Parathyroid adenoma (tissue), 2 donors: ENCODE results near the gene FSTL3.

Source experiments
- H2AFZ ChIP-seq: fragments of 300-600 bp; sonication (generic); one replicate; pipeline ENCODE4 v1.7.0; 2017; ENCODE audit warnings: antibody characterized with exemption, mild to moderate bottlenecking
- H3K27ac ChIP-seq: fragments of 300-600 bp; sonication (generic); one replicate; pipeline ENCODE4 v1.7.0; 2017
- H3K27me3 ChIP-seq: fragments of 300-600 bp; sonication (generic); one replicate; pipeline ENCODE4 v1.7.0; 2017; ENCODE audit warnings: low read length; ENCODE audit not compliant: control insufficient read depth, insufficient read depth
- H3K36me3 ChIP-seq: fragments of 300-600 bp; sonication (generic); one replicate; pipeline ENCODE4 v1.7.0; 2017; ENCODE audit warnings: low read length; ENCODE audit not compliant: control insufficient read depth, insufficient read depth
- H3K4me1 ChIP-seq: fragments of 300-600 bp; sonication (generic); one replicate; pipeline ENCODE4 v1.7.0; 2017; ENCODE audit warnings: control low read depth
- H3K4me2 ChIP-seq: fragments of 300-600 bp; sonication (generic); one replicate; pipeline ENCODE4 v1.7.0; 2017; ENCODE audit warnings: low read length
- H3K4me3 ChIP-seq: fragments of 300-600 bp; sonication (generic); one replicate; pipeline ENCODE4 v1.7.0; 2017; ENCODE audit warnings: low read depth, low read length
- H3K79me2 ChIP-seq: fragments of 300-600 bp; sonication (generic); one replicate; pipeline ENCODE4 v1.7.0; 2017; ENCODE audit warnings: control low read depth
- H3K9ac ChIP-seq: fragments of 300-600 bp; sonication (generic); one replicate; pipeline ENCODE4 v1.7.0; 2017; ENCODE audit warnings: mild to moderate bottlenecking
- H3K9me3 ChIP-seq: fragments of 300-600 bp; sonication (generic); one replicate; pipeline ENCODE4 v1.7.0; 2017; ENCODE audit warnings: low read length; ENCODE audit not compliant: control insufficient read depth
- TF ChIP-seq, protein P1 (sequence below): fragments of 300-600 bp; sonication (generic); IDR thresholded peaks from one replicate; pipeline ENCODE4 v1.7.0; 2017; ENCODE audit warnings: antibody characterized with exemption, mild to moderate bottlenecking
- donor health status: primary hyperparathyroidism.

The FSTL3 gene

DNA sequence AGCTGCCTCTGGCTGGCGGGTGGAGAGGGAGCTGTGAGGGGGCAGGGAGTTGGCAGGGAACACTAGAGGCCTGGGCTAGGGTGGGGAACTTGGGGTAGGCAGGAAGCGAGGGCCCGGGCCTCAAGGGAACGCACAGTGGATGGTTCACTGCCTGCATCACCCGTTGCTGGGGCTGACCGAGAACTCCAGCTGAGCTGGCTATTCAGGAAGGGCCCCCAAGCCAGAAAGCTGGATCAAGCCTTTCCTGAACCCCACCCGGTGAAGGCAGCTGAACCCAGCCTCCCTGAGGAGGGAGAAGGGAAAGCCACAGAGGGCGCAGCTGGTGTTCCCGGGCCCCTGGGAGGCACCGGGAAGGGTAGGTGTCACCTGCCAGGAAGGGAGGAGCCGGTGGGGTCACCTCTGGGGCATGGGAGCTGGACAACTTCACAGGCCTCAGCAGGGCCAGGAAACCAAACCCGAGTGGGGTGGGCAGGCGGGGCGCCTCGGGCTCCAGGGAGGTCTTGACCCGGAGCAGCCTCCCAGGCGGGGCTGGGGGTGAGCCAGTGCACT, 46.4 kb downstream of the FSTL3 start:
- Histone ChIP-seq H3K27me3 (no peaks in the 10 kb centered on the region), H3K27ac (no peak overlapping the region), H2AFZ (no peak overlapping the region), H3K9me3 (no peaks in the 10 kb centered on the region), H3K4me2 (no peak overlapping the region), H3K79me2 (no peaks in the 10 kb centered on the region), H3K4me3 (no peak overlapping the region), H3K36me3 (no peaks in the 10 kb centered on the region), H3K9ac (no peak overlapping the region), H3K4me1 (no peaks in the 10 kb centered on the region)
- TF ChIP-seq, protein P1, sequence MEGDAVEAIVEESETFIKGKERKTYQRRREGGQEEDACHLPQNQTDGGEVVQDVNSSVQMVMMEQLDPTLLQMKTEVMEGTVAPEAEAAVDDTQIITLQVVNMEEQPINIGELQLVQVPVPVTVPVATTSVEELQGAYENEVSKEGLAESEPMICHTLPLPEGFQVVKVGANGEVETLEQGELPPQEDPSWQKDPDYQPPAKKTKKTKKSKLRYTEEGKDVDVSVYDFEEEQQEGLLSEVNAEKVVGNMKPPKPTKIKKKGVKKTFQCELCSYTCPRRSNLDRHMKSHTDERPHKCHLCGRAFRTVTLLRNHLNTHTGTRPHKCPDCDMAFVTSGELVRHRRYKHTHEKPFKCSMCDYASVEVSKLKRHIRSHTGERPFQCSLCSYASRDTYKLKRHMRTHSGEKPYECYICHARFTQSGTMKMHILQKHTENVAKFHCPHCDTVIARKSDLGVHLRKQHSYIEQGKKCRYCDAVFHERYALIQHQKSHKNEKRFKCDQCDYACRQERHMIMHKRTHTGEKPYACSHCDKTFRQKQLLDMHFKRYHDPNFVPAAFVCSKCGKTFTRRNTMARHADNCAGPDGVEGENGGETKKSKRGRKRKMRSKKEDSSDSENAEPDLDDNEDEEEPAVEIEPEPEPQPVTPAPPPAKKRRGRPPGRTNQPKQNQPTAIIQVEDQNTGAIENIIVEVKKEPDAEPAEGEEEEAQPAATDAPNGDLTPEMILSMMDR = no peak

DNA sequence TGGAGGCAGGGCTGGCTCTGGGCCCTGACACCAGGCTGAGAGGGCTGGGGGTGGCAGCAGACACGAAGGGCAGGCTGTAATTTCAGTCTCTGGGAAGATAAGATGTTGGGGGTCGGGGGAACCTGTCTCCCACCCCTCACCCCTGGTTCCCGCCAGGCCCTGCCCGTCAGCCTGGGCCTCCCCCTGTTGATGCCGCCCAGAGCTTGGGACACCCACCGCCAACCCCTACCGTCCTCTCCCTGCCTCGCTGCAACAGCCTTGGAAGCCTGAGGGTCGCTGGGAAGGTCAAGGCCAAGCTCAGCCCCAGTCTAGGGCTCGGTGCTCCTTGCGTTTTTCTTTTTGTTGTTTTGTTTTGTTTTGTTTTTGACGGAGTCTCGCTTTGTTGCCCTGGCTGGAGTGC, 47.1 kb downstream of the FSTL3 start:
- H3K4me2 ChIP-seq = no peak overlapping the region
- TF ChIP-seq, protein P1 = no peak
- H3K27me3 ChIP-seq = no peaks in the 10 kb centered on the region
- H2AFZ ChIP-seq = no peak overlapping the region
- no peaks in the 10 kb centered on the region for H3K79me2 ChIP-seq
- no peaks in the 10 kb centered on the region for H3K36me3 ChIP-seq
- H3K4me1 ChIP-seq = no peaks in the 10 kb centered on the region
- no peak overlapping the region for H3K27ac ChIP-seq
- no peaks in the 10 kb centered on the region for H3K9me3 ChIP-seq
- H3K4me3 ChIP-seq = no peak overlapping the region
- H3K9ac ChIP-seq = no peak overlapping the region

DNA sequence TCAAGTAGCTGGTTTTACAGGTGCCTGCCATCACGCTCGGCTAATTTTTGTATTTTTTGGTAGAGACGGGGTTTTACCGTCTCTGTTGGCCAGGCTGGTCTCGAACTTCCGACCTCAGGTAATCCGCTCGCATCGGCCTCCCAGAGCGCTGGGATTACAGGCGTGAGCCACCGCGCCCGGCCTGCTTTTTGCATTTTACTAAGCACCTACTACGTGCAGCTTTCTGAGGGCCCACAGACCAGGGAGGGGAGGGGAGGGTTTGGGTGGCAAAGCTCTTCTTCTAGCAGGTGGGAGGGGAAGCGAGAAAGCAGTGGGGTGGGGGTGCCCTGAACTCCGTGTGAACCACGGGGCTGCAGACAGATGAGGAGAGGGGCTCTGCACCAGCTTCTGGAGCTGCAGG, 47.5 kb downstream of the FSTL3 start:
- Histone ChIP-seq H3K79me2 (no peaks in the 10 kb centered on the region), H3K9me3 (no peaks in the 10 kb centered on the region), H3K4me1 (no peaks in the 10 kb centered on the region), H3K27ac (no peak overlapping the region), H3K4me2 (no peak overlapping the region), H3K4me3 (no peak overlapping the region), H2AFZ (no peak overlapping the region), H3K9ac (no peak overlapping the region), H3K27me3 (no peaks in the 10 kb centered on the region), H3K36me3 (no peaks in the 10 kb centered on the region)
- TF ChIP-seq, protein P1 = no peak

DNA sequence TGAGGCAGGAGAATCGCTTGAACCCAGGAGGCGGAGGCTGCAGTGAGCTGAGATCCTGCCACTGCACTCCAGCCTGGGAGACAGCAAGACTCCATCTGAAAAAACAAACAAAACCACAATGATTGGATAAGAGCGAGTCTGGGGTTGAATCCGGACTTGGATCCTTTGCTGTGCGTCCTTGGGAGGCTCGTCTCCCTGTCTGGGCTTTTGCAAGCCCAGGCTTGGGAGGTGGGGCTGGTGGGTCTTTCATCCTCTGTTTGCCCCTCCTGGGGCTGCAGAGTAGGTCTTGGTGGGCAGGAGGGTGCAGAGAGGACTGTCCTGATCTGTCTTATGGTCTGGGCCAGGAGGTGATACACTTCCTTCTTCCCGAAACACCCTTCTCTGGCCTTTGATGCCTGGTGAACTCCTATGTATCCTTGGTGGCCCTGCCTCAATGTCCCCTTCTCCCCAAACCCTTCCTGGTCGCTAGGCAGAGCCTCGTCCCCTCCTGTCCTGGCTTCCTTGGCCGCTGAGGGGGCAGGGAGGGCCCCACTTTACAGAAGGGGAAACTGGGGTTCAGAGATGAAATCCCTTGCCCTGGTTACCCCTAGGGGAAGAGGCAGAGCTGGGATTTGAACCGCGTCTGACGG, 49.4 kb downstream of the FSTL3 start:
- no peak overlapping the region for H3K4me2 ChIP-seq
- H2AFZ ChIP-seq = no peak overlapping the region
- no peaks in the 10 kb centered on the region for H3K4me1 ChIP-seq
- no peak overlapping the region for H3K9ac ChIP-seq
- TF ChIP-seq, protein P1 = no peak
- H3K27me3 ChIP-seq = no peaks in the 10 kb centered on the region
- H3K36me3 ChIP-seq = no peaks in the 10 kb centered on the region
- H3K9me3 ChIP-seq = no peaks in the 10 kb centered on the region
- H3K79me2 ChIP-seq = no peaks in the 10 kb centered on the region
- H3K27ac ChIP-seq = no peak overlapping the region
- H3K4me3 ChIP-seq = no peak overlapping the region
